Hepatic stellate cell (primary cell): ENCODE data around the gene RAG2.

Experiments
- DNase-seq: peaks from one replicate; pipeline ENCODE4 v3.0.0; 2011; ENCODE audit warnings: low spot score

RAG2 gene

DNA sequence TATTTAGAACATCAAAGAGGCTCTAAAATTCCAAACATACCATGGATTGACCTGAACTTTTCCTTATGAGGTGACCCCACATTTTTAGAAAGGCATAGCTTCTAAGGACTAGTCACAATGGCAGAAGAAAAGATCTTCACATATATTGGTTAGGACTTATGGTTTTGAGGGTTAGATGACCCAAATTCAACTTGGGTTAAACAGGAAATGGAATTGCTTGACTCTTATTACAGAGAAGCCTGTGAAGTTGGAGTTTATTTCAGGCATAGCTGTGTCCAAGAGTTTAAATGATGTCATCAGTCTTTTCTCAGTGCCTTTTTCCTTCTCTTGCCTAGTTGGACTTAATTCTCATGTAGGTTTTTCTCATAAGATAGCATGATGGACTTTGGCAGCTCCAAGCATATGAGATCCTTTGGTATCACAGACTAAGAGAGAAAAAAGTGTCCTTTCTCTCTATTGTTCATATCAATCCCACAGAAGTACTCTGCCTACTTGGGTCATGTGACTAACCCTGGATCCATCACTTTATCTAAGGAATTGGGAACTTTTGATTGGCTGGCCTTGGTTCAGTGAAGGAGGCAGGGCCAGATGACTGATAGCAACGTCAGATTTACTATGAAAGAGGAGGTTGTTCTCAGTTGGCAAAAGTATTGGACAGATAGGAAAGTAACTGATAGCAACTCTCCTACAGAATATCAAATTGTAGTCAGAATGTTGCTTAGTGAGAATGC, 47.5 kb downstream of the RAG2 start:
- no peak for DNase-seq
